Retina (tissue), 1 donor: ENCODE data around the gene CCDC77.

Source experiments
- DNase-seq: peaks from one replicate; pipeline ENCODE4 v3.0.0-alpha.2; 2016

The CCDC77 gene

DNA sequence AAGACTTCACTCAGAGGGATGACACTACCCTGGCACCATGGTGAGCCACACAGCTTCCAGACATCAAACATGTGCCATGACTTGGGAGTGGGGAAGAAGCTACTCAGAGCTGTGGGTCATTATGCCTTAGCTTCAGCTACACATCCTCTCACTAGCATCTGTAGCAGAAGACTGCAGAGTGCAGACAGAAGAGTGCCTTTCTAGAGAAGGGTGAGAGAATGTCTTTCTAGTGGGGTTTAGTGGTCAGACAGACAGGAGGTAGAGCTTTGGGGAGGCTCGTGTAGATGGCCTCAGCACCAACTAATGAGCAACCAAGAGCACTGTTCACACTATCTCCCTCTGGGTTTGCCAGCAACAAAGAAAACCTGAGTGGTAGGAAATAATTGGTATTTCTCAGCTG lies 53.4 kb downstream of the CCDC77 start:
- no peak for DNase-seq

DNA sequence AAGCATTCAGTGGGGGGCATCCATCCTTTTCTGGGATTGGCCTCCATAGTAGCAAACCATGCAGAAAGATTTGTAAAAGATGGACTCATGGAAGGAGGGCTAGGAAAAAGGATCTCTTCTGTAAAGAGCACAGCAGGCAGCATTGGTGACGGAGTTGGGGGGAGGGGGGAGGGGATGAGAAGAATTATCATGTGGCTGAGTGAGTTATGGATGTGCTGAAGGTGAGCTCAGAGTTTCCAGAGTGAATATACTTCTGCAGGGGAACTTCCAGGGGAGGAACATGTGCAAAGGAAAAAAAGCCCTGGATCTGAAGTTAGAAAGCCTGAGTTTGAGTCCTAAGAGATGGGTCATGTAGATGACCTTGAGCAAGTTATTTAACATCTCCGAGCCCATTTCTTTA lies 54.4 kb downstream of the CCDC77 start:
- DNase-seq = no peak

DNA sequence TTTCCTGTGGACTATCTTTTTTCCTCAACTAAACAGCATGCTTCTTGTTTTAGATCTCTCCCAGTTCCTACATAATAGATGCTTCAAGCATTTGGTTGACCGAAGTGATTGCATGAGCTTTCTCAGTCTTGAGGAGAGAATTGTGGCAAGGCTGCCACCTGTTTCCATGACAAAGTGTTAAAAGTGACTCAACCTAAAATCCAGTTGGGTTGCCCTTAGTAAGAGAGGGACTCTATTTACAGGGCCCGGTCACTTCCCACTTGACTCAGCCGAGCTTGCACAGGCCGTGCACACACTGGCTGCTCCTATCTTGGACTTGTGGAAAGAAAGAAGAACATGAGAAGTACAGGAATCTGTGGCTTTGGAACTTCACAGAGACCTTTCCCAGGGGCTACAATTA lies 56.2 kb downstream of the CCDC77 start:
- no peak for DNase-seq

DNA sequence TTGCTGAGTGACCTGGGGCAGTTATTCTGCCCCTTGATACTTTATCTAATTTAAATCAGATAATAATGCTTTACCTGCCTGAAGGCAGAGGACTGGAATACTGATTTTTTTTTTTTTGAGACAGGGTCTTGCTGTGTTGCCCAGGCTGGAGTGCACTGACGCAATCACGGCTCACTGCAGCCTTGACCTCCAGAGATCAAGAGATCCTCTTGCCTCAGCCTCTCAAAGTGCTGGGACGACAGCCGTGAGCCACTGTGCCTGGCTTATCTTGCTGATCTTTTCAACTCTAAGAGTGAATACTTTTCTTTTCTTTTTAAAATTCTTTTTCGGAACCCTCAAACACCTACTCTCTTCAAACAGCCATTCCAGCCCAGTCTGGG lies 57.6 kb downstream of the CCDC77 start:
- DNase-seq = no peak

DNA sequence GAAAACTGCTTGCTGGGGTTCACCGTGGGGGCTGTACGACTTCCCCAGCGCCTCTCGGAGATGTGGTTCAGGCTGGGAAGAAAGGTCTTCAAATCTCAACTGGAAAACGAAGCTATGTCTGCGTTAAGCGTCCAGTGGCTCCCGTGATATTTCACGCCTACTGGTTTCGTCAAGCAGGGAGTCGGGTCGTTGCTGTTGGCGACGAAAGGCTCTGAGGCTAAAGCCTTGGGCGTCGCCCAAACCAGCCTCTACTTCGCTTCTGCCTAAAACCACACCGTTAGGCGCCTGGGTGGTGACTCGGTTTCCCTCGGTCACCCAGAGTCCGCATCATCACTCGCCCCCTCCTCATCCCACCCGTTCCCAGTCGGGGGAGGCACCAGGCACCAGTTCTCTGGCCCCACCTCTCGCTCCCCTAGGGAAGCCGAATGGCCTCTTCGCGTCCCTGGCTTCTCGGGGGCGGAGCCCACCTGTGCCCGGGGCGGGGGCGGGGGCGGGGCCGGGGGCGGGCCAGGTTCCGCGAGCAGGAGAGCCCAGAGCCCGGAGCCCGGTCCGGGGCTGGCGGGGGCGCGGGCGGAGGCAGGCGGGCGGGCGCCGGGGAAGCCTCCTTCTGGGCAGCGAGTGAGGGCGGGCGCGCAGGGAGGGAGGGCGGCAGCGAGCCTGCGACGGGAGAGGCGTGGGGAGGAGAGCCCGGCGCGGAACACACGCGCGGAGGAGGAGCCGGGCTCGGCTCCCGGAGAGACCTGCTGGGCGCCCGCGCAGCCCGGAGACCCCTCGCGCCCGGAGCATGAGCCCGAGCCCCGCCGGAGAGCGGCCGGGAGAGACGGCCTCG lies 58.2 kb downstream of the CCDC77 start, which contains the start of gene B4GALNT3:
Gene B4GALNT3 (plus strand): TSS at position 510 of the 829 bp plus-strand sequence. CDS start 438 bp downstream, outside the sequence.
- DNase-seq = peak; percentile 75

DNA sequence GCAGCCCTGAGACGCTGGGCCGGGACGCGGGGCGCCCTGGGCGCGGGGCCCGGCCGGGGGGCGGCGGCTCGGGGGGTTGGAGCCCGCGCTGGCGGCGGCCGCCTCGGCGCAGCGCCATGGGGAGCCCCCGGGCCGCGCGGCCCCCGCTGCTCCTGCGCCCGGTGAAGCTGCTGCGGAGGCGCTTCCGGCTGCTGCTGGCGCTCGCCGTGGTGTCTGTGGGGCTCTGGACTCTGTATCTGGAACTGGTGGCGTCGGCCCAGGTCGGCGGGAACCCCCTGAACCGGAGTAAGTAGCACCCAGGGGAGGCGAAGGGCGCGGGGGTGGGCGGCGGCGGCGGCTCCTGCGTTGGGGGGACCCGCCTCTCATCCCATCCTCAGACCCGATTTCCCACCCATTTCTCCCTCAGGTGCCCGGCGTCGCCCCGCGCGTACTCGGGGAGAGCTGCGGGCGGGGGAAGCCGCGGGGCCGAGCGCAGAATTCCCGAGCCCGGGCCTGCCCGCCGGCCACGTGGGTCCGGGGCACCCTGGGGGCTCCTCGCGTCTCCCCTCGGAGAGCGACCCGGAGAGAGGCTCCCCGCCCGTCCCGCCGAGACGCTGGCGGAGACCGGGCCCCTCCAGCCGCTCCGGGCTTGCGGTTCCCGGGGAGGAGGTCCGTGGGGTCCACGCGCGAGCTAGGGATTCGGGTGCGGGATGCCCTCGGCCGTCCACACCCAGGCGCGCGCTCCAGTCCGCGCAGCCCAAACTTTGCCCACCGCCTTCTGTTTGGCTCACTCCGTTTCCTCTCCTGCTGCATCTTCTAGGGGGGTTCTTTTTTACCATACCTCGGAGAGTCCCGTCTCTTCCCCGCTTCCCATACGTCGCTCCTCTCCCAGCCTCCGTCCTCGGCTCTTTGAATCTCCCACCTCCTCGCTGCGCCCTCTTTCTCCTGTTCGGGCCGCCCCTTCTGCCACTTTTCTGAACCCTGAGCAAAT lies 59.1 kb downstream of the CCDC77 start:
- peak; percentile 45 for DNase-seq

DNA sequence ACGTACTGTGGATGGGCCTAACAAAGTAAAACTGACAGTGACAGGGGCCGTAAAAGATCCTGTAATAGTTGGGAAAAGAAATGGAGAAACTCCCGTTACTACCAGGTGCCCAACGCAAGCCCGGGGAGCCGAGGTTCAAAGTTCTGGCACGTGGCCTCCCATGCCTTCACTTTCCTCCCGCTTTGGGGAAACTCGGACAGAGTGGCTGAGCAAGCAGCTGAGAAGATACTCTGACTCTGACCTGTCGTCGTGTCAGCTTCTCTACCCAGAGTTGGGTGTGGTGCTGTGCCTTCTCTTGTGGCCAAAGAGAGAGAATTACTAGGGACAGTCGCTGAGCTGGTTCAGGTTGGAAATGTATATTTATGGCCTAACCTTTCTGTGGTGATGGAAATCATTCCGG lies 60.0 kb downstream of the CCDC77 start:
- no peak for DNase-seq

DNA sequence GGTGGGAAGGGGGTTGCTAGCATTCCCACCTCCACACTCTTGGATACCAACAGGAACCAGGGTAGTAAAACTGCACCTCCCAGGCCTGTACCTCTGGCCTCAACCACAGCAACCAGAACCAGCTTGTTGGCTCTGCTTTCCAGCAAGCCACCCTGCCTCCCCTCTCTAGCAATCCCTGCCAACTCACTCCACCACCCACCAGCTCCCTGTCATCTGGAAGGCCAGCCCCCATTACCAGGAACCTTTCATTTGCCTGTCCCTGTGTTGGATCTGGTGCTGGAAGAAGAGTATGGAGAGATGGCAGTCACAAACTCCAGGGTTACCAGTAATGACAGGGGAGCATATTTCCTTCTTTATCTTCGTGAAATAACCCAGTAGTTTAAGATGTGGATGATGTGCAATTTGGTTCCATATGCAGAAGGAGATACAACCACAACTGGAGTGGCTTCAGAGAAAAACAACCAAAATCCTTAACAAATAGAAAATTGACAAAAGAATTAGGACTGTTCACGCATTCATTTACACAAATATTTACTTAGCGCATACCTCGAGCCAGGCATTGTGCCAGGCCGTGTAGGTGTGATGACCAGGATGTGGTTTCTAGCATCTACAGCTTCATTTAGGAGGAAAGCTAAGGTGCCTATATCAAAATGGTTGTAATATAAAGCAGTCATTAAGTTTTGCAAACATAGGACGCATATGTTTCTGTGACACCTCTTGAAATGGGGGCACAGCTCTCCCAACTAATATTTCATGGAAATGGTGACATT lies 61.7 kb downstream of the CCDC77 start:
- DNase-seq = no peak

DNA sequence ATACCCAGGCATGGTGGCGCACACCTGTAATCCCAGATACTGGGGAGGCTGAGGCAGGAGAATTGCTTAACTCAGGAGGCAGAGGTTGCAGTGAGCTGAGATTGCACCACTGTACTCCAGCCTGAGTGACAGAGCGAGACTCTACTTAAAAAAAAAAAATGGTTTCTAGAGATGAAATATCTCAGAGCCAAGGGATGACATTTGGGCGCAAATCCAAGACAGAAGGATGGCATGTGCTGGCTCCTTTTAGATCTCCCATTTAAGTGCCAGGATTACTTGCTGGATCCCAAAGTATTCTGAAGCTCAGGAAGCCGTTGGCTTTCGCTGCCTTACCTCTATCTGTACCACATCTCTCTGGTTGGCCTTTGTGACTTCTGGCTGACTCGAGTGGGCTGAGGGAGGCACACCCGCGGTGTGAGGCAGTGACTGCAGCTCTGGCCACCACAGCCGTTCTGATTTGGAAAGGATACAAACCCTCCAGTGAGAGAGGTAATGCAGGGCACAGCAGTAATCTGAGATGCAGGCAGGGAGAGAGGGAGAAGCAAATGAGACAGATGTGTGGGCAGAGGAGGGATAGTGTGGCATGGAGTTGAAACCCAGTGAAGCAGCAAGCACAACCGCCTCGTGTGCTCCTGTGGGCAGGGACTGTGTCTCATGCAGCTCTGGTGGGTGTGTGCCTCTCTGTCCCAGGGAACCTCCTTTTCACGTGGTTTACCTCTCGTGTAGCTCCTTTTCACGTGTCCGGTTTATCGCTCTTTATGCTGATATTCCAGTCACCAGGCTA lies 63.2 kb downstream of the CCDC77 start:
- no peak for DNase-seq

DNA sequence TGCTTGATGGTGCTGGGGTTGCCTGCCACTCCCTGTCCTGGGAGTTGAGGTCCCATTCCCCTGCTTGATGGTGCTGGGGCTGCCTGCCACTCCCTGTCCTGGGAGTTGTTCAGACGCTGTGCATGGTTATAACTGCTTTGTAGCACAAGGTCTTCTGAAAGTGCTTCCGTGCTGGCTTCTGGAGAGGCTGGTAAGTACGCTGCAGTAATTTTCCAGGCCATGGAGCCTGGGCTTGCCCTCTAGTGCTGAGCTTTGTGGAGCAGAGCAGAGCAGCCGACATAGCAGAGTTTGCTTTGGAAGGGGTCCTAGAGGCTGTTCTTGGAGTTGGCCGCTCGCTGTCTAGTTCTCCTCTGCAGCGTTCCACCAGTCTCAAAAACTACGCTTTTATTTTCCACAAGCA lies 64.6 kb downstream of the CCDC77 start:
- DNase-seq = no peak

DNA sequence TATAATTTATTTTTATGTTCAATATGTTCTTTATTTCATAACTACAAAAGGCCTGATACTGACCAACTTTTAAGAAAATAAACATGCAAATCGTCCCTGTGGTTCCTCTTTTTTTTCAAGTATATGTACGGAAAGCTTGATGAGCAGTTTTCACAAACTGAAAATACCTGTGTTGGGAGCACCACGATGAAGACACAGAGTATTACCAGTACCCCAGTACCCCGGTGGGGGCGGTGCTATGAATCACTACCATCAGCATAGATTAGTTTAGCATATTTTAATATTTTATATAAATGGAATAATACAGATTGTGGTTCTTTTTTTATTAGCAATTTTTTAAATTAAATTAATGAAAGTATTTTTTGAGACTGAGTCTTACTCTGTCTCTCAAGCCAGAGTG lies 65.3 kb downstream of the CCDC77 start:
- DNase-seq = no peak

DNA sequence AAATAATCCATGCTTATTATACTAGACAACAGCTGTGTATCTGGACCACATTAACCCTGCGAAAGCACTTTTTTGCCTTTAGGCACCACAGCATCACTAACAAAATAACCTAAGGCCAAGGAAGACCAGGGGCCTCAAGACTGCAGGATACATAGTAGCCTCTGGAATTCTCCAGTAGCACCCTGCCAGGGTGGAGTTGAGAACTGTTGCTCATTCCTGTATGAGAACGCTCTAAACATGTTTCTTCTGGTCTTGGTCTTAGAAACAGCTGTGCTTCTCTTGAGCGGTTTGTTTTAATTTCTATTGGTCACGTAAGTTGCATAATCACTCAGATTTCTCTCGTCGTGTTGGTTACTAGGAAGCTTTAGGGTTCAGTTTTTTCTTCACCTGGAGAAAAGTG lies 66.1 kb downstream of the CCDC77 start:
- DNase-seq = no peak

DNA sequence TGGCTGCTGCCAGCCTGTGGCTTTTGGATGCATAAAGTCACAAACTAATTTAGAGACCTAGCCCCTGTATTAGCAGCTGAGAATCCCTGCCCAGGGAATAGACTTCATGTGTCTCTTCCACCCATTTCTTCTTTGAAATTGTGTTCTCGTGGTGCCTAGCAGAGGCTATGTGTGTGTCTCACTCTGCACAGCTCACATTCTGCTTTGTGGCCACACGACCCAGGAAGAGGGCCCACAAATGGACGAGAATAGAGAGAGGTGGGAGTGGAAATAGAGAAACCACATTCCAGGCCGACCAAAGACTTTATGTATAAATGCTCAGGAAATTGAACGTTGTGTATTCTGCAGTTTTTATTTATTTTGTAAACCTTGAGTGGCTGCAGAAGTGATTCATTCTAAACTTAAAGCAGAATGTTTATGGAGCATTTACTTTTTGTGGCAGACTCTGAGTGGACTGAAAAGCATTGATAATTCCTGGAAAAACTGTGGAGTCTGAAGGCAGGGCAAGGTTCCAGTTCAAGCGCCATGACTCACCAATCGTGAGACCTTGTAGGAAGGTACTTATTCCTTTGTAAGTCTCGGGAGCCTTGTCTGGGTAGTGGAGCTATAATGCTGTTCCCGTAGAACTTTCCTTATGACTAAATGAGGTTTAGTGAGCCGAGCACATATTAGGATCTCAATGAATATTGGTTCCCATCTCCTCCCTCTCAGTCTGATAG lies 67.4 kb downstream of the CCDC77 start:
- no peak for DNase-seq

DNA sequence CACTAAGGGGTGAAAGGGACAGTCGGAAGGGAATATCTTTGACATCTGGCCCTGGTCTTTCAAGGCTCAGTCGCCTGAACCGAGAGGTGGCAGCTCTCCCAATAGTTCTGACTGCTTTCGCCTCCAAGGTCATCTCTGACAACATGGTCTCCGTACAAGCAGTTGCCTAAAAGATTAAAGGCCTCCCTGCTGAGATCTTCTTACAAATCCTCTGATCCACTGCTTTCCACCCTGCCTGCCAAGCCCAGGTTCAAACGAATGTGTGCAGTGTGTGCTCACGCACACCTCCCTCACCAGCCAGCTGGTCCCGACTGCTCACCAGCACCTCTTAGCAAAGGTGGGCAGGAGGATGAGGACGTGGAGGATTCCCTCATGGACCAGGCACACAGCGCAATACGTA lies 68.7 kb downstream of the CCDC77 start:
- DNase-seq = no peak

DNA sequence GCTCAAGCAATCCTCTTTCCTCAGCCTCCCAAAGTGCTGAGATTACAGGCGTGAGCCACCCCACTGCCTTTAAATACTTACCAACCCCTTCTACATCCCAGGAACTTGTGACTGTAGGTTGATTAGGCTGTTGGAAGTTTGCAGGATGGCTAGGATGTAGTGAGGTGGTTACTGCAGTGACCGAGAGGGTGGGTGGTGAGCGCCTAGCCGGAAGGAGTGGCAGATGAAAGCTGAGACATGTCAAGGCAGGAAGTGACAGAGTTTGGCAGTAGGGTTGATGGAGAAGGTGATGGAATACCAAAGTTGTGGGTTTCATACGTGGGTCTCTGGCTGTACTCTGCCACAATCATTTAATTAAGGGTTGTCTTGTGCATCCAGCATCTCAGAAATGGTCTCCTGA lies 71.8 kb downstream of the CCDC77 start:
- DNase-seq = no peak

DNA sequence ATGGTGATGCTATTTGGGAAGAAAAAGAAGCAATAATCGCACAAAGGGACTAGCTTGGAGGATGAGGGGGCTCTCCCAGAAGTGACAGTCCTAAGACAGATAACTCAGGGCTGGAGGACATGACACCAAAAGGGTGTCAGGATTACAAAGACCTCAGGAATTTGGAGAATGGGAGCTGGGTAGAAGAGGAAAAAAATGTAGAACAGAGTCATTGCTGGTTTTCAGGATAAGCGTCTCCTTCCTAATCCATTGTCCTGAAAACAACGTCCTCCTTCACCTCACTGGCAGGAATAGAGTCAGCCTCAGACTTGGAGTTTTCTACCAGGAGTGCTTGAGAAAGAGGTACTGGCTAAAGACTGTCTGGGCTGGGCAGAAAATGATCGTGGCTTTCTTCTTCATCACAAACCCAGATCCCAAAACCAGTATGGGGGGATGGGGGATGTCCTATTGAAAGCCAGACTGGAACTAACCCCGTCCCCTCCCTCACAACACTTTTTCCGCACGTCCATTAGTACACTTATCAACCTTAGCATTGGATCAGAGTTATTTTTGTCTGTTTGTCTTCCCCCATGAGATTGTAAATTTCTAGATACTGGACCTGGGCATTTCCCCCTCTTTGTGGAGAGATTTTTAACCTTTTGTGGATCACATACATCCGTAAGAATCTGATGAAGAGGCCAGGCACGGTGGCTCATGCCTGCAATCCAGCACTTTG lies 72.6 kb downstream of the CCDC77 start:
- DNase-seq = no peak

DNA sequence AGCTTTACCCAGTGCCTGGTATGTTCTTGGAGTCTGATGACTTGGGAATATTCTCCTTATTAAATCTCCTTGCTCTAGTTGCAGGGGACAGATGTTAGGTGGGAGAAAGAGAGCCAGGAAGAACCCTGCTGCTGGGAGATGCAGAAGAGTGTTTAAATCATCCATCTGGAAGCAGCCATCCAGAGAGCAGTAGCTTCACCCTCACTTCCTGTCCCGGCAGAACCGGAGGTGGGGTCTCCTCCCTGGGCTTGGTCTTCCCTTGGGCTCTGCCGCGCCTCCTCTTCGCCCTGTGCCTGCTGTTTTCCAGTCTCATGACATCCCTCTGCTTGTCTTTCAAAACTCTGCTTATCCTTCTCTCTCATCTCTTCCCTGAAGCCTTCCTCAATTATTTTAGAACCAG lies 73.8 kb downstream of the CCDC77 start:
- no peak for DNase-seq

DNA sequence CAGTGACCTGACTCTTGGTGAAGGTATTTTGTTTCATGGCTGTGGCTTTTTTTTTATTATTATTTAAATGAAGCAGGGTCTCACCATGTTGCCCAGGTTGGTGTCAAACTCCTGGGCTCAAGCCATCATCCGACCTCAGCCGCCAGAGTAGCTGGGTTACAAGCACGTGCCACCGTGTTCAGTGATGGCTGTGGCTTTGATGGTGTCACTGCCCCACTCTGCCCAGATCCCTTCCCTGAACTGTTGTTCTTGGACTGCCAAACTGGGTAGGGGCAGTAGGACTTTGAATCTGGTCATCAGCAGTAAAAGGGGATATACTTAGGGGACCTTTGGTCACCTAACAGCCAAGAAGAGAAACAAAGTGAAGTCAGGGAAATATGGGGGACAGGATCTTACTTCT lies 77.7 kb downstream of the CCDC77 start:
- DNase-seq = no peak

DNA sequence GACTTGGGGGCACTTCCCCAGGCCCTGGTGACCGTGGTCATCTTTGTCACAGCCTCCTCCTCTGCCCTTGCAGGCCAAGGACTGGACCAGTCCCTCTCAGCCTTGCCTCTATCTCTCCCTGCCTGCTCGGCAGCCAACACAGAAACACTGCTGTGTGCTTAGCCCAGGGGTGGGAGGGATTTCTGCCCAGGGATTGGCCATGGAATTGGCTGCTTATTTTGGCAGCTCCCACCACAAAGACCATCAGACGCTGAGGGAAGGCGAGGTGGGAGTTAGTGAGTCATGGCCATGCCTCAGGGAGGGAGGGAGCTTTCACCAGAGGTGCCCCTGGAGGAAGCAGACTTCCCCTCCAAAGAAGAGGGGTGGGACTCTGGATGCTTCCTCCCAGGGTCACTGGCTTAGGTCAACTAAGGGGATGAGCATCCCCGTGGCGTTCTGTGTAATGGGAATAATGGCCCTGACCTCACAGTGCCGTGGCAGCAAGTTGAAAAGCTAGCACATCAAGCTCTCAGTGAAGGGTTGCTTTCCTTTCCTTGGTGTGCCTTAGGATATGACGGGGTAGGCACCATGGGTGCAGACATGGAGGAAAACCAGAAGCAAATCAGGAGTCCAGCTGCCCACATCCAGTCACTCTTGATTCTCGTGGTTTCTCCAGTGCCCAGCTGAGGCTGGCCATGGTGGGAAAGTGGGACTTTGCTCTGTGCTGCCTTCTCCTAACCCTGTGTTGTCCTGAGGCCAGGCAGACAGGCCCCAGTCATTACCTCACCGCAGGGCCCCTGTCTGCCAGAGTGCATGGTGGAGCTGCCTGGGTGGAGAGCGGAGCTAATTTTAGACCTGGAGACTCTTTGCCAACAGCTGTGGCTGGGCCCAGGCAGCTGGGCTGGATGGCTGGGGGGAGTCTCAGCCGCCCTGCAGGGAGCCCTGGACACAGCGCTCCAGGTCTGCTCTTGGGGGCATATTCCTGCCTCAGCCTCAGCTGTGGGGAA lies 79.7 kb downstream of the CCDC77 start:
- DNase-seq = no peak

DNA sequence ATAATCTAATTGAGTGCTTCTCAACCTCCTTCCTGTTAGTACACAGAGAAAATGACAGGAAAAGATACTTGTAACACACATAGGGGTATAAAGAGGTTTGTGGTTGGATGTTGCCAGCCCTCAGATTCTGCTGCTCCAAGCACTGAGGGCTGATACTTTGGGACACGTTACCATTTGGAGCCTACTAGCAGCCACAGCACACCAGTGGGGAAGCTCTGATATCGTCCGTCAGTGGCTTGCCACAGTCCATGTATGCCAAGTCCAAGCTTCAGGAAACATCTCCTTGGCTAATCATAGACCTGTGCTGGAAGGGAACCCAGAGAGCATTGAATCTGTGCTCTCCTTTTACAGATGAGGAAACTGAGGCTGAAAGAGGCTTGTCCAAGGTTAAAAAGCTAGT lies 80.6 kb downstream of the CCDC77 start:
- DNase-seq = no peak
